Dedifferentiated amniotic fluid mesenchymal stem cell (primary cell): ENCODE measurements around the gene KRTAP5-5.
"Not testable (repeated sequence)": the region's sequence is repeated elsewhere in the genome, so short reads cannot be mapped to it uniquely, and the experiment has no call there.

Source experiments
- DNase-seq: peaks from one replicate; pipeline ENCODE4 v3.0.0-alpha.2; 2016; ENCODE audit errors: extremely low spot score

The KRTAP5-5 gene

DNA sequence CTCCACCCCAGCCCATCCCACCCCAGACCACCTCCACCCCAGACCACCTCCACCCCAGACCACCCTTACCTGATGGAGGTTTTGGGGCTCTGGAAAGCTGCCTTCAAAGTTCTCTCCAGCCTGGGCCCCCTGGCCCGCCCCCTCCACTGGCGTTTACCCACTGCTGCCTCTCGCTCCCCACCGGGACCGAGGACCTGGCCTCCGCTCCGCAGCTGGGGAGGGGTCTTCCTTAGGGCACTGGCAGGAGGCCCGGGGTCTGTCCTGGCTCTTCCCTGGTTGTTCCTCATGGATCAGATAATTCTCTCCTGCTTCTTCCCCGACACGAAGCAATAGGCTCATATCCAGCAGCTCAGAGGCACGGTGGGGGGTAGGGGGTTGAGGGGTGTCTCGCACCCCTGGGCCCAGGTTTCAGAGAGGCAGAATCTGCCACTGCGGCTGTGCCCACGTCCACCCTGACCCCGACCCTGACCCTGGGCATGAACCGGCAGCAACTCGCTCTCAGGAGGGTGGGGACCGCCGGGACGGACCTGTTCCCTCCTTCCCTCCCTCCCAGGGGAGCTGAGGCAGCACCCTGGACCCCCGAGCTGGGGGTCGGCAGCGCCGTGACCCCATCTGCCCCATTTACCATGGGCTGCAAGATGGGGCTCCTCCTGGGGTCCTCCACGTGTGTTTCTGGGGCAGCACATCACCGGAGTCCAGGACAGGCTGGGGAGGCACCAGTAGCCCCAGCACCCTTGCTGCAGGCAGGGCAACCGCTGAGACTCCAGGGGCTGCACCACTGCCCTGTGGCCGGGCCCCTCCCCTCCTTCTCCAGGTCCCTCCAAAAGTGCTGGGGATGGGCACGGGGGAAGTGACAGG lies 12.9 kb downstream of the KRTAP5-5 start:
- DNase-seq, result no peak

DNA sequence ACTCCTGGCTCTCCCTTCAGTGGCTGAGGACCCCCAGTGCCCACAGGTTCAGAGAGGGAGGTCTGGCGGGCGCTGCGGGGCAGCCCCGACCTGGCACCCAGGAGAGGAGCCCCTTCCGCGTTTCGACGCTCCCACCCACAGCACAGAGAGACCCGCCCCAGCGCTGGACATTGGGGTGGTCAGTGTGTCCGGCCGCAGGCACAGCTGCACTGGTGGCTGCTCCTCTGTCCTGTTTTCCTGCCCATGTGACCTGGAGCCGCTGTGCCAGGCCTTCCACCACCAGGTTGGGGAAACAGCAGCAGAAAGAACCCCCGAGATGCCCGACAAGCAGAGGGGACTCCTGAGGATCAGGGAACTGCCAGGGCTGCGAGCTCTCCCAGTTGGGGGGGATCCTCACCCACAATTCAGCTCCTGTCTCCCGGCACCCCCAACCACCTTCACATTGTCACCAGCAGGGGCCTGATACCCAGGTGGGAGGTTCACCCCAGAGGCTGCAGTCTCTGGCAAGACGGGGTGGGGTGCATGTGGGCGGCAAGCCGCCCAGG lies 13.6 kb downstream of the KRTAP5-5 start:
- no peak for DNase-seq

- no peak for DNase-seq
Measured at GRCh38 chr11:1644601-1645356, 15.2 kb downstream of the KRTAP5-5 start.

- DNase-seq, result no peak
Measured at GRCh38 chr11:1645357-1645821, 15.8 kb downstream of the KRTAP5-5 start.

DNA sequence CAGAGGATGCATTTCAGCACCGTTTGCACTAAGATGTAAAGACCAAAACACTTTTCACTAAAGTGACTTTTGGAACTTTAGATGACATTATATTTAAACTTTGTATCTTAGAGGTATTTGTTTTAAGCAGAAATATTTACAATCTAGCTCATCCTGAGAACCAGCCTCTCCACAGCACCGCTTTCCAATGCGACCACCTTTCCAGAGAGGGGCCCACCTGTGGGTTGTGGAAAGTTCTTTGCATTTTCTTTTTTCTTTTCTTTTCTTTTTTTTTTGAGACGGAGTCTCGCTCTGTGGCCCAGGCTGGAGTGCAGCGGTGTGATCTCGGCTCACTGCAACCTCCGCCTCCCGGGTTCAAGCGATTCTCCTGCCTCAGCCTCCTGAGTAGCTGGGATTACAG lies 17.0 kb downstream of the KRTAP5-5 start:
- DNase-seq, result not testable (repeated sequence)

- DNase-seq, result no peak
Measured at GRCh38 chr11:1647901-1648652, 18.5 kb downstream of the KRTAP5-5 start.

GRCh38 chr11:1648653-1649420 lies 19.3 kb downstream of the KRTAP5-5 start:
- no peak for DNase-seq

GRCh38 chr11:1650034-1650917 lies 20.7 kb downstream of the KRTAP5-5 start:
- DNase-seq, result no peak

- DNase-seq, result no peak
Measured at GRCh38 chr11:1650918-1651262, 21.3 kb downstream of the KRTAP5-5 start.

DNA sequence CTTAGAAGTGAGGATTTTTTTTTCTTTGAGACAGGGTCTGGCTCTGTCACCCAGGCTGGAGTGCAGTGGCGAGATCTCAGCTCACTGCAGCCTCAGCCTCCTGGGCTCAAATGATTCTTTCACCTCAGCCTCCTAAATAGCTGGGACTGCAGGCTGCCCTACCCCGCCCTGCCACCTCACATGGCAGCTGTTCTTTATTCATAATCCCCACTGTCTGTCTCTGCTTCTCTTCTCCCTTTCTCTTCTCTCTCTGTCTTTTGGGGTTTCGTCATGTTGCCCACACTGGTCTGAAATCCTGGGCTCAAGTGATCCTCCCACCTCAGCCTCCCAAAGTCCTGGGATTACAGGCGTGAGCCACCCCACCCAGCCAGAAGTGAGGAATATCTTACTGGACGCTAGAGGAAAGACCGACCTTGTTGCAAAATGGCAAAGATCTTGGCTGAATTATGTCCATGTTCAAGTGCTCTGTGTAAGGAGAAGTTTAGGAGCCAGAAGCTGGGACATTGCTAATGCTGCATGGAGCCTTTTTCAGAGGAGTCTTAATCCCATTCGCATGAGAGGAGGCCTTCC lies 21.9 kb downstream of the KRTAP5-5 start:
- DNase-seq, result no peak

DNA sequence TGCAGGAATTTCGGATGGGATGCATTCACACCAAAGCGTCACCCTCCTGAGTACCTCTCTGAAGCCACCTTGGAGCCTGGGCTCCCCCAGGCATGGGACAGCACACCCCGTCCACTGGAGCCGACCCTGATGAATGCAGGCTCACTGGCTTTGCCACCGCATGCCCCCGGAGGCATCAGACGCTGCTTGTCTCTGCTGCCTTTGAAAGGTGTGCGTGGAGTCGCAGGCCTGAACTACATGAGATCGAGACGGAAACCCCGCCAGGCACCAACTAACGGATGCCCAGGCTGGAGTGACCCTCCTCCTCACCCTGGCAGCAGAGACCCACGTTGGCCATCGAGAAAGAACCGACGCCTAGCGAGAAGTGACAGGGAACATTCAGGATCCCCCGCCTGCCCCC lies 22.5 kb downstream of the KRTAP5-5 start:
- no peak for DNase-seq

- no peak for DNase-seq
Measured at GRCh38 chr11:1652442-1652770, 22.8 kb downstream of the KRTAP5-5 start.

GRCh38 chr11:1652771-1653540 lies 23.4 kb downstream of the KRTAP5-5 start:
- DNase-seq, result peak; percentile 45

DNA sequence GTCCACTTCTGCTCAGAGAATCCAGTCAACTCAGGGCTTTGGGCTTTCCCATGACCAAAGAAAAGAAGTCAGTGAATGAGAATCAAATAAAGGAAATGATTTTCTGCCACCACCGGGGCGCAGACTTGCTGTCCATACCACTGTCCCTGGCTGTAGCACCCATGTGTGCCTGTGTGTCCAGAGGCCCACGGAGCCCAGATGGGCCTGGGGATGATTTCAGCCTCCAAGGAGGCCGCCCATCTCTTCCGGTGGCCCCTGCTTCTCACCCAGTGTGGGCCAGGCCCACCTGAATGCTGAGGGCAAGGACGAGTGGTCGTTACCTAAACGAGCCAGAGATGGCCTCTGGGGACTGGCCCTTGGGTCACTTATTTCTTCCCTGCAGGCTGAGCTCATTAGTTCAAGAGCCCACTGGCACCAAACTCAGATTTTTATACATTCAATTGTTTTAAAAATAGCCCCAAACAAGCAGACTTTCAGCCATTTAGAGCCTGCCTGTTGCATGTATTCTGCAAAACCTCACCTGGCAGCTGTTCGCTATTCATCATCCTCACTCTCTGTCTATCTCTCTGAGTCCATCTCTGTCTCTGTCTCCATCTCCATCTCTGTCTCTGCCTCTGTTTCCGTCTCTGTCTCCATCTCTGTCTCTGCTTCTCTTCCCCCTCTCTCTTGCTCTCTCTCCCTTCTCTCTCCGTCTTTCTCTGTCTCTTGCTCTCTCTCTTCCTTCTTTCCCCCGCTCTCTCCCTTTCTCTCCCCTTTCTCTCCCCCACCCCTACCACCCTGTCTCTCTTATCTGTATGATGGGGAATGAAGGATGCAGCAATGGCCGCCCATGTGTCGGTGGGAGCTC lies 24.2 kb downstream of the KRTAP5-5 start:
- DNase-seq, result no peak

DNA sequence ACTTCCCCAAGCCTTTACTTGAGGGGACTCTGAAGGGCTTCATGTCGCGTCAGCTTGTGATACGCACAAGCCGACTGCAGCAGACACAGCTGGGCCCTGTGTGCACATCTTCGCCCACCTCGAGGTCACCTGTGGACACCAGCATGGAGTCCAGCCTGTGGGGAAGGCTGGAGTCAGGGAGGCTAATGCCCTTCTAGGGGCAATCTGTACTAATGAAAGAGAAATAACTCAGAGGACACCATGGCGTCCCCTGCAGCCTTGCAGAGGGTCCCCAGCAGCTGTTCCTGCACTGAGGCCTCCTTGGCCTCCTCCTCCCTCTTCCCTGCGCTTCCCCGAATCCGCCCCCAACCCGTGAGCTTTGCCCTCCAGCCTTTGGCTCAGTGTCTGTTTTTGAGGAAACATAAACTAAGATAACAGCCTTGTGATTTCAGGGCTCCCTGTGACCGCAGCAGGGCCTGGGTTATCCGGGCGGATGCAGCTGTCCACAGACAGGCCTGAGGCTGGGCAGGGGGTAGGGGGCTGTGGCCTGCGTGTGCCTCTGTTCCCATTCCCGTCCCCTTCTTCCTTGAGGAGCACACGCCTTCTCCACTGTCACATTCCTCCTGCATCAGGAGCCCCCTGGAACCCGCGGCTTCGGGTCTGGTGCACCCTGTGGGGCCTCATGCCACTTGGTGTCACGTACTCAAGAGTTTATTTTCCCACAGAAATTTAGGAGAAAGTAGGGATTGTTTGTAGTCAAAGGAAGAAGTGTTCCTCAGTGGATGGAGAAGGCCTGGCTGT lies 25.0 kb downstream of the KRTAP5-5 start:
- DNase-seq, result no peak

DNA sequence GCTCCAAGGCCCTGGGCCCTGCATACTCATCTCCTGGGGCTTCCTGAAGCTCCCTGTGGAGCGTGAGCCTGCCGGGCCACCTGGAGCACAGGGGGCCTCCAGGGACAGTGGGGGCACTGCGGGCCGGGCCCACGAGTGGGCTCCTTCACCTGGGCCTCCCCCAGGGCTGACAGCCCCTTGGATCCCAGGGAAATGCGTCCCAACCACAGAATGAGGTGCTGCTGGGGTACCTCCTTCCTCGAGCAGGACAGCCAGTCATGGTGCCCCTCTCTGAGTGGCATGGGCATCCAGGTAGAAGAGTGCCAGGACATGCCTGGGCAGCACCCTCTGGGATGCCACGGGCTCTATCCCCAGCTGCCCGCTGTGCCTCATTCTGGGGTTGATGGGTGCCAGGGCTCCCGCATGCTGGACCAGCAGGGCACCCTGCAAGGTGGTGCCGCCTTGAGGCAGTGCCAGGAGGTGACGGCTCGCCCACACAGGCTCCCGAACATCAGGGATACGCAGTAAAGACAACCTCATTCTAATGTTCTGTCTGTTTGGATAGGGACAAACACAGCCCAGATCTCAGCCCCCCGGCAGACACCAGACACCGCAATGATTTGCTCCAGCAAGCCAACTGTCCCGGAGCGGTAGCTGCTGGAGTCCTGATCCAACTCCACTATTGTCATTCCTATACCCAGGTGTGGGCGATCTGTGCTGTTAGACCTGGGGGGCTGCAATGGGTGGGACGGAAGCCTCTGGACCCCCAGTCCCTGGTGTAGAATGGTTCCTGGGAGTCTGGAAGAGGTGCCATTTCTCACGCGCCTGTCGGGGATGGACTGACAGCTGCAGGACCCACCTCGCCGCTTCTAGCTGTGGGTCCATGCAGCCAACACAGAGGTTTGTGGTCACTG lies 25.8 kb downstream of the KRTAP5-5 start:
- DNase-seq, result no peak

DNA sequence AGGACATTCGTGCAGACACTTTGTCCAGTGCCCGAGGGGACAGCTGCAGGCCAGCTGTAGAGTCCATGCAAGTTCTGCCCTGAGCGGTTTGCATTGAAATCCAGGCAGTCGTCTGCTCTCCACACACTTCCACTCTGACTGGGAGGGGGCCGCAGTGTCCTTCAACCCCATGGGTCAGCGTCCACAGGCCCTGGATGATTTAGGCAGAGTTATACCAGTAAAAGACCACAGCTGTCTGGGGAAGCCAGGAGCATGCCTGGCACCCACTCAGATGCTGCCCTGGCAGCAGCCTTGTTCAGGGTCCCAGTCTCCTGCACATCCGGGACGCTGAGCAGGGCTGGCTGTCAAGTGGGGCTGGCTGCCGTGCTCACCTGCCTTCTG lies 26.5 kb downstream of the KRTAP5-5 start:
- no peak for DNase-seq
